T follicular helper cell (primary cell): Measurements from ENCODE around the gene ZNF565.
A peak's percentile ranks its signal among the peaks of the same experiment; 100 is the strongest.
"Not testable (repeated sequence)": the region's sequence is repeated elsewhere in the genome, so short reads cannot be mapped to it uniquely, and the experiment has no call there.

Experiments
- DNase-seq: peaks from one replicate; pipeline ENCODE4 v3.0.0-alpha.2; 2020; ENCODE audit warnings: low read depth

The ZNF565 gene

GRCh38 chr19:36150586-36150985 is 63.9 kb downstream of the ZNF565 start:
- DNase-seq, result no peak

DNA sequence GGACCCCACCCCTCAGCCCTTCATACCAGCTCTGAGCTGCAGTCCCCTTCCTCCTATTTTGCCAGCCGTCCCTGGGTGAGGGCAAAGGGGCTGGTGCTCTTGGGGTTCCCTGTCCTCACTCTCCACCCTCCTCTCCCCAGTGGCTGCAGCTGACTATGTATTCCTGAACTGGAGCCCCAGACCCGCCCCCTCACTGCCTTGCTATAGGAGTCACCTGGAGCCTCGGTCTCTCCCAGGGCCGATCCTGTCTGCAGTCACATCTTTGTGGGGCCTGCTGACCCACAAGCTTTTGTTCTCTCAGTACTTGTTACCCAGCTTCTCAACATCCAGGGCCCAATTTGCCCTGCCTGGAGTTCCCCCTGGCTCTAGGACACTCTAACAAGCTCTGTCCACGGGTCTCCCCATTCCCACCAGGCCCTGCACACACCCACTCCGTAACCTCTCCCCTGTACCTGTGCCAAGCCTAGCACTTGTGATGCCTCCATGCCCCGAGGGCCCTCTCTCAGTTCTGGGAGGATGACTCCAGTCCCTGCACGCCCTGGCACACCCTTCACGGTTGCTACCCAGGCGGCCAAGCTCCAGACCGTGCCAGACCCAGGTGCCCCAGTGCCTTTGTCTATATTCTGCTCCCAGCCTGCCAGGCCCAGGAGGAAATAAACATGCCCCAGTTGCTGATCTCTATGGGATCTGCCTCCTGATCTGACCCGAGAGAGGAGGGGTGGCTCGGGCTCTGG is 64.6 kb downstream of the ZNF565 start:
- DNase-seq, result no peak

- DNase-seq, result no peak
Measured at GRCh38 chr19:36144624-36145023, 69.8 kb downstream of the ZNF565 start.

DNA sequence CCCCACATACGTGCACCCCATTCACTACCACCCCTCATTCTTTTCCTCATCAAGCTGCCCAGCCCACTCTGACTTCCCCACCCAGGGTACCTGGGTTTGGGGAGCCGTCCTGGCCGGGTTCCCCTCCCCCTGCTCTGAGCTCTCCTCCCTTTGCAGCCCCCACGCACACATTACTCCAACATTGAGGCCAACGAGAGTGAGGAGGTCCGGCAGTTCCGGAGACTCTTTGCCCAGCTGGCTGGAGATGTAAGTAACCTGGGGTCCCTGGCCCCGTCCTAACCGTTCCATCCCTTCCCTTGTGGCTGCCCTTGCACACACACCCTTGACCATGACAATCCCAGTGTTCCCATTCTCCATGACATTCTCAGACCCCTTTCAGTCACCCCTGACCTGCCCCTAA is 72.0 kb downstream of the ZNF565 start:
- no peak for DNase-seq

DNA sequence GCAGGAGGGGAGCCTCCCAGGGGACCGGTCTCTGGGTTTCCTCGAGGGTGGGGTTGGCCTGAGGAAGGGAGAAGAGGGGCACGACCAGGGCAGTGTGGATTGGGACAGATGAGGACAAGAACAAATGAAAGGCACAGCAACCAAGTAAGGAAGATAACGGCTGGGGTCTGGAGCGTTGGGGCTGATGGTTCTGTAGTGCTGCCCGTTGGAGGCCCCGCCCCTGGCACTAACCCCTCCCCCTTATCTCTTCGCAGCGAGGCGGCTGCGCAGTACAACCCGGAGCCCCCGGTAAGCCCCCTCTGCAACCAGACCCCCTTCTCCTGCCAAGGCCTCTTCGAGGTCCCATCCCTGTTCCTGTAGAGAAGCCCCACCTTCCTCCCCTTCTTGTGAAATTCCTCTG is 72.4 kb downstream of the ZNF565 start:
- DNase-seq, result no peak

DNA sequence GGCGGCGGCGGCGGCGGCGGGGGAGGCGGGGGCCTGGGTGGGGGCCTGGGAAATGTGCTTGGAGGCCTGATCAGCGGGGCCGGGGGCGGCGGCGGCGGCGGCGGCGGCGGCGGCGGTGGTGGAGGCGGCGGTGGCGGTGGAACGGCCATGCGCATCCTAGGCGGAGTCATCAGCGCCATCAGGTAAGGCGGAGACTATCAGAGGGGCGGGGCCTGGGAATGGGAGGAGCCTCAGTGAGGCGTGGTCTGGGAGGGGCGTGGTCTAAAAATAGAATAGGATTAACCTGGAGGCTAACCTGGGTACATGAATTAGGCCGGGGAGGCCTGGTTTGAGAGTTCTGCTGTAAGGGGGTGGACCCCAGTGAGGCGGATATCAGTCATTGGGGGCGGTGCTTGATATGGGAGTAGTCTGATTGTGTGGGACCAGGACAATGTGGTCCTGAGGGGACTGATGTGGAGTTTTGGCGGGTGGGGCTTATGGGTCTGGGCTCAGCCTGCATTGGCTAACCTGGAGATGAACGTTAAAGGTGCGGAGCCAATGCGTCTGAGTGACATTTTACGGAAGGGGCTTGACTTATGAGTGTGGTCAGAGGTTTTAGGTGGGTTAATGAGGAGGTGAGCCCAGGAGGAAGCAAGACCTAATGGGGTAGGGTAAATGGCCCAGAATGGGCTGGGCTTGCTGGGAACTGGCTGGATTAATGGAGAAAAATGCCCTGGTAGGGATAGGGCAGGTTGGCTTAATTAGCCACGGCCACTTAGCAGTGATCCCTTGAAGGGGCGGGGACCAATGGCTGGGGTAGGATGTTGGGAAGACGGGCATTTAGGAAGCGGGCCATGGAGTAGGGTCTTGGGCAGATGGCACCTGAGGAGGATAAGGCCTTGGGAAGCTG is 73.2 kb downstream of the ZNF565 start:
- DNase-seq, result peak; percentile 87

DNA sequence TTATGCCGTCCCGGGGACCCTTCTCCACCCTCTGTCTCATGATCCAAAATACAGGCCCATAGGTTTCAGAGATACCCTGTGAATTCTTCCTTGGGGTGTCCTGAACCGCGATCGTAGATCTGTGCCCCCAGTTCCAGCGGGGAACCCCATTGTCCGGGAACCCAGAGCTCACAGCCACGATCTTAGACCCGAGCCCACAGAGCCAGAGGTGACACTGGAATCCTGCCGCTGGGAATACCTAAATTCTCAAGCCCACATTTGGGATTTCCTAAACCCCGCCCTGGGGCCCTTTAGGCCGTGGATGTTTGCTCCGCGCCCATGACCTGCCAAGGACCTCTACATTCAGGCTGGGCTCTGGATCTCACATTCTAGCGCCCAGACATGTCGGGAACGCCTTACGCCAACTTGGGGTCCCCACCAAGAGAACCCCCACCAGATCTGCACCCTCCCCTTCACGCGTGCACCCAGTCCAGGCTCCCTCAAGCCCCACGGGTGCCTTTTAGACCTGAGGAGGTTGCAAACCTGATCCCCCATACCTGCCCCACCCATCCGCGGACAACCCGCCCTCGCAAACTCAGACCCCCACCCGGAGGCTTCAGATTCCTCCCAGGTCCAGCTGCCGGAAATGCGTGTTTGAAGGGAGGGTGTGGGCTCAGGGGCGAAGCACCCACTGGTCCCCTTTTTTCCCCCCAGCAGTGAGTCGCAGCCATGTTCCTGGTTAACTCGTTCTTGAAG is 74.0 kb downstream of the ZNF565 start:
- no peak for DNase-seq

DNA sequence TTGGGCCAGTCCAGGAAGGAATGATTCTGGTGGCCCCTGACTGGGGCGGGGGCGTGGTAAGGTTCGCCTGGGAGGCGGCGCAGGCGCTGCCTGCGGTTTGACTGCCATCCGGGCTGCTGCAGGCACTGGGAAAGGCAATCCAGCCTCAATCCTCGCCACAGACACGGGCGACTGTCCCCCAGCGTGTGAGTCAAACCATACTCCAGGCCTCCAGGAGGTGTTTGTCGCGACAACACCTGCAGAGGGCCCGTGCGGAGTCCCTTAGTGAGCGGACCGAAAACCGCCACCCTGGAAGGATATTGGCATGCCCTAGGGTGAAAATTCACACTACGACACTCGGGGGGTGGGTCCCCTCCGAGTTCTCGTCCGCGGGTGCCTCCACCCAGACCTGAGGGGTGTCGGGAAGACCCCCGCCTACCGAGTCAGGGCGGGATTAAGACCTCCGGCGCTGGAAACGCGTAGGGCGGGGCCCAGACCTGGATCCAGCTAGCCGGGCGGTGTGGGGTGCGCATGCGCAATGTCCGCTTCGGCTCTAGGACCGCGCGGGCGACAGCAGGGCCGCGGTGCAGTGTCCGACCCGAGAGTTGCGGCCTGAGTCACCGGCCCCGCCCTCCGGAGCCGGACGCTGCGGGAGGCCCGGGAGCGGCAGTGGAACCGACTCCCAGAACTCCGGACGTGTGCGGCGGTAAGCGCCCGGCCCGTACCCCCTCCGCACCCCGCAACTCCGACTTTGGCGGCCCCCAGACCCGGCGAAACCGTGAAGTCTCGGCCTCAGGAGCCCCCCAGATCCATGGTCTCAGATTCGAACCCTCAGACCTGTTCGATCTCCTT is 74.8 kb downstream of the ZNF565 start, which contains the start of gene CAPNS1:
TSS of gene CAPNS1 (plus strand) at position 594 of the 831 bp plus-strand sequence. CDS start 946 bp downstream, outside the sequence.
- DNase-seq, result peak; percentile 81

- no peak for DNase-seq
Measured at GRCh38 chr19:36139120-36139472, 75.4 kb downstream of the ZNF565 start.

- no peak for DNase-seq
Measured at GRCh38 chr19:36136964-36137686, 77.3 kb downstream of the ZNF565 start.

- not testable (repeated sequence) for DNase-seq
Measured at GRCh38 chr19:36134867-36135266, 79.6 kb downstream of the ZNF565 start.
